GM18502 (cell line): Measurements from ENCODE around the gene PRPH.
"Not testable (repeated sequence)": the region's sequence is repeated elsewhere in the genome, so short reads cannot be mapped to it uniquely, and the experiment has no call there.

Experiments
- ATAC-seq: cut with Tn5 transposase; IDR thresholded peaks from one replicate; pipeline ENCODE4 v1.9.1; 2021; ENCODE audit warnings: mild to moderate bottlenecking; ENCODE audit not compliant: unreplicated experiment, poor library complexity

The PRPH gene

GRCh38 chr12:49296836-49297694, 2.1 kb downstream of the PRPH start:
- ATAC-seq = no peak

- no peak for ATAC-seq
These were observed 2.7 kb downstream of the PRPH start for GRCh38 chr12:49297695-49298060.

- ATAC-seq = no peak
These were observed 3.2 kb downstream of the PRPH start for GRCh38 chr12:49298160-49298559.

GRCh38 chr12:49301760-49302159, 6.8 kb downstream of the PRPH start:
- no peak for ATAC-seq

GRCh38 chr12:49304161-49304560, 9.2 kb downstream of the PRPH start:
- no peak for ATAC-seq

GRCh38 chr12:49305762-49306510, 11.0 kb downstream of the PRPH start:
- no peak for ATAC-seq

- ATAC-seq = no peak
These were observed 14.4 kb downstream of the PRPH start for GRCh38 chr12:49309386-49309785.

- ATAC-seq = not testable (repeated sequence)
These were observed 15.6 kb downstream of the PRPH start for GRCh38 chr12:49310451-49311000.

- no peak for ATAC-seq
These were observed 19.9 kb downstream of the PRPH start for GRCh38 chr12:49314811-49315210.

GRCh38 chr12:49317118-49317517, 22.2 kb downstream of the PRPH start:
- not testable (repeated sequence) for ATAC-seq

GRCh38 chr12:49320411-49321103, 25.6 kb downstream of the PRPH start:
- not testable (repeated sequence) for ATAC-seq

- no peak for ATAC-seq
These were observed 27.4 kb downstream of the PRPH start for GRCh38 chr12:49322367-49322707.

GRCh38 chr12:49322708-49323523, 28.0 kb downstream of the PRPH start, which contains the start of gene TROAP:
Gene TROAP (plus strand): TSS chr12:49323255. CDS start chr12:49323609, 354 bp downstream.
- ATAC-seq = peak; percentile 97

- no peak for ATAC-seq
These were observed 28.7 kb downstream of the PRPH start for GRCh38 chr12:49323524-49324097.

- ATAC-seq = no peak
These were observed 30.7 kb downstream of the PRPH start for GRCh38 chr12:49325606-49326005.

GRCh38 chr12:49327368-49327767, 32.4 kb downstream of the PRPH start:
- ATAC-seq = no peak

GRCh38 chr12:49327887-49328286, 32.9 kb downstream of the PRPH start:
- ATAC-seq = no peak

- no peak for ATAC-seq
These were observed 33.9 kb downstream of the PRPH start for GRCh38 chr12:49328816-49329215.

GRCh38 chr12:49330032-49330619, 35.2 kb downstream of the PRPH start:
- no peak for ATAC-seq
